Endothelial cell of hepatic sinusoid (primary cell): Measurements from ENCODE around the gene CSNK1G2.

Experiments used
- in situ Hi-C: cut with HindIII; loops from 2 replicates; pipeline ENCODE4 v1.10.0; 2017; ENCODE audit warnings: low sequenced_read_pairs

Gene CSNK1G2

DNA sequence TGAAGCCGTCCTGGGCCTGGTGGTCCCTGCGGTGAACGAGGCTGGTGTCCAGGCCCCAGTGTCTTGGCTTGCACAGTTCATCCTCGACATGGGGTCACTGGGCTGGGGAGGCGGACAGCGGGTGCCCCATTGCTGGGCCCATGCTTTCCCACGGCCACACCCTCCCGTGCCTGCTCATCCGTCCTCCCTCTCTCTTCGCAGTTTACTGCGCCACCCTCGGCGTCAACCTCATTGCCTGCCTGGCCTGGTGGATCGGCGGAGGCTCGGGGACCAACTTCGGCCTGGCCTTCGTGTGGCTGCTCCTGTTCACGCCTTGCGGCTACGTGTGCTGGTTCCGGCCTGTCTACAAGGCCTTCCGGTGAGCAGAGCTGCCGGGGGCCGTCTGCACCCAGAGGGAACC is 23.0 kb upstream of the CSNK1G2 start:
- in situ Hi-C loops: no loop called here

DNA sequence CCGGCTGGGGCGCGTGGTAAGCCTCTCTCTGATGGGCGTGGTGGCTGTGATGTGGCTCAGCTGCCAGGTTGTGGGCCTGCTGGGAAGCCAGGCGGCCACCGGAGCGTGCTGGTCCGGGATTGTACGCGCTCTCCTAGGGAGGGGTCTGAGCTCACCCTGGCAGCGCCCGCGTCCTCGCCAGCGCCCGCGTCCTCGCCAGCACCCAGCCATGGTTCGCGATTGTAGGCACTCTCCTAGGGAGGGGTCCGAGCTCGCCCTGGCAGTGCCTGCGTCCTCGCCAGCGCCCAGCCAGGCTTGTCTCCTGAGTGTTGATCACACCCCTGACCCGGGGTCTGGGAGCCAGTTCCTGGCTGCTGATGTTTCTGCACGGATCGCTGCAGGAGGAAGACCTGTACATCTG is 22.0 kb upstream of the CSNK1G2 start:
- in situ Hi-C loops: no loop called here

DNA sequence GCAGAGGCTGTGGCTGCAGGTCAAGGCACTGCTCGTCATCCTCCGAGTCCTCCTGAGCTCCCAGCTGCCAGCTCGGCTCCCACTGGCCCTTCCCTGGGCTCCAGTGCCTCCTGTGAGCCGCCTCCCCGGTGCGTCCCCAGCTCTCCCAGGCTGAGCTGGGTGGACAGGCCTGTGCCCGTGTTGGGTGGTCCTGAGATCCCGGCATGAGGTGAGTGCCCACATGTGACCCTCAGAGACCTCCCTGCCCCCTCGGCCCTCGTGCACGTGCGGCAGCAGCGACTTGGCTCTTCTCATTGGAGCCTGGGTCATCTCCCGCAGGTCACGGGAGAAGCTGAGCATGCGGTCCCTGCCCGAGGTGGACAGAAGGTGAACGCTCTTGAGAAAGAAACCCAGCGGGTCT is 20.3 kb upstream of the CSNK1G2 start:
- in situ Hi-C loops: no loop called here

DNA sequence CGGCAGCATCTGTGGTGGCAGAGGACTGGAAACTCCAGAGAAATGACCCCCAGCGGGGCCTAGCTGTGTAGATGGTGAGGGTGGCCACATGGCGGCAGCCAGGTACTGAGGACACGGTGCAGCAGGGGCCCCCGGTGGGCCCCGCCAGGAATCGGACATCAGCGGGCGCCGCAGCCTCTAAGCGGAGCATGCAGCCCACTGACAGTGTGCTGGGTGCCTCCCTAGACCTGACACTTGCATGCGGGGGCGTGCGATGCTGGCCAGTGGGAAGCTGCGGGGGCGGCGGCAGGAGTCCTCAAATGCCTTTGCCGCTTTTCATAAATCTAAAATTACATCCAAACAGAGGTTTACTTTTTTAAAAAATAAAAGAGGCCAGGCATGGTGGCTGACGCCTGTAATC is 19.6 kb upstream of the CSNK1G2 start:
- in situ Hi-C loops: no loop called here

DNA sequence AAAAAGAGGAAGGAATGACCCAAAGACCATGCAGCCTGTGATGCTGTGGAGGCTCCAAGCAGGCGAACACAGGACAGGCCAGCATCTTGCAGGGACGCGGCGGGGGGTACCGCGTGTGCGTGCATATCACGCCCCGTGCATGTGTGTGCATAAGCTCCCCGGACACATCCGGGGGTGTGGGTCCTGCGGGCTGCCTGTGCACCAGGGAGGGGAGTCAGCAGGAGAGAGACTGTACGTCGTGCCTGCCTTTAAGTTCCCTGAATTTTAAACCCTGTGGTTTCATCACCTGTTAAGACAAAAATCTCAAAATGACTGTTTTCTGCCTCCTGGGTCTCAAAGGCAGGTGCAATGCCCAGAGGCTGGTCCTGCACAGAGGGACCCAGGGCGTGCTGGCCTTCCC is 19.1 kb upstream of the CSNK1G2 start:
- in situ Hi-C loops: no loop called here

DNA sequence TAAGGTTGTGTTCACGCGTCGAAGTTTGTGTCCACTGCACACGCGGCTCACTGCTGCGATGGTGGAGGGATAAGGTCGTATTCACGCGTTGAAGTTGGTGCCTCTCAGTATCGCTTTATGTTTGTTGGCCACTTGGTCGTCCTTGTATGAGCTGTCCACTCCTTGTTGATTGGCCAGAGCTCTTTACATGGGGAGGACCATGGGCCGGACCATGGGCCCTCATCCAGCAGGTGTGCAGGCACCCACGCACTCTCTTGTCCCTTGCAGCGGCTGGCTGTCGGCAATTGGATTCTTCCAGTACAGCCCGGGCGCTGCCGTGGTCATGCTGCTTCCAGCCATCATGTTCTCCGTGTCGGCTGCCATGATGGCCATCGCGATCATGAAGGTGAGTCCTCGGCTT is 18.2 kb upstream of the CSNK1G2 start:
- in situ Hi-C loops: no loop called here

DNA sequence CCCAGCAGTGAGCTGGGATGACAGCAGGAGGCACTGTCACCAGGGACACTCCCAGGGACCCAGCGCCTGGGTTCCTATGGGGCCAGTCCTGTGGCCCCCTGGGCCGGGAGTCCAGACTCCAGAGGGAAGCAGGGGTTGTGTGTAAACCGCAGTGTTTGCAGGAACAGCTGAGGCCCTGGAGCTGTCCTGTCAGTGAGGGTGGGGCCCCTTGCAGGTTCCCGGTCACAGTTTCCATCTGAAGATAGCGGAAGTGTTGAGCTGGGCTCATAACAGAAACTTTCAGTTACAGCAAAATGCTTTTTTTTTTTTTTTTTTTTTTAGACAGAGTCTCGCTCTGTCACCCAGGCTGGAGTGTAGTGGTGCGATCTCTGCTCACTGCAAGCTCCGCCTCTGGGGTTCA is 17.7 kb upstream of the CSNK1G2 start:
- in situ Hi-C loops: no loop called here

DNA sequence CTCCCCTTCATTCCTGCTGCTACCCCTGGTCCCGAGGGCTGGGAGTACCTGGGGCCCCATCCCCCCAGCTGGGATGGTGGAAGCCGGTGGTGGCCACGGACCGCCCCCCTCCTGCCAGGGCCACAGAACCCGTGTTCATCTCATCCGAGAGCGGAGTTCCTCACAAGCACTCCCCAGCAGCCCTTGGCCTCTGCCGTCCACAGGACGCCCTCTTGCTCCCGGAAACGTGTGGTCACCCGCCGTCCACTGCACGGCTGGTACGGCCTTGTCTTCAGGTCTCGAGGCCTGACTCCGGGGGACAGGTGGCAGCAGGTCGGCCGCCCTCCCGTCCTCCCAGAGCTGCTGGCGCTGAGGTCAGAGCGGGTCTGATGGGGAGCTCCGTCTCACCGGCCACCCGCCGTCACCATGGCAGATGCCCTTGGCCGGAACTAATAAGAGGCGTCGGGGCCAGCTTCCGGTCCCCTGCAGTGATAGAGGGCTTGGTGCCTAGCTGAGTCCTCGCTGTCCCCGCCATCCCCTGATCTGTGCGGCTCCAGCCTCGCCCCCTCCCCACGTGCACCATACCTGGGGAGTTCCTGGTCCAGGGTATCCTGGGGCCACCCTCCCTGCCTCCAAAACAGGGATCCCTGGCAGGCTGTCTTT is 16.5 kb upstream of the CSNK1G2 start:
- in situ Hi-C loops: no loop called here

DNA sequence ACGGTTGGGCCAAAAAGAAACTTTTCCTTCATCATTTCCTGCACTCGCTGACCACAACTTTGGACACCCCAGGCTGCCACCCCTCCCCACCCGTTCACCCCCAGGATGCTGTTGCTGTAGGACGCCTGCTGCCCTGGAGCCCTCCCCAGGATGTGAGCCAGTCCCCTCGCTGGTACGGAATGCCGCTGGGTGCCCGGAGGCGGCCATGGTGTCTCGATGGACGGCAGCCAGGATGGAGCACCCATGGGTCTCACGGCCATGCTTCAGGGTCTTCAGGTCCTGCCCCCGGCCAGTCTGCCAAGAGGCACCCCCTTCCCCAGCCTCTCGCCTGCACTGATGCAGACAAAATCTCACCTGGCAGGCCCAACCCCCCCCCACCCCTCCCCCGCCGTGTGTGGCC is 15.4 kb upstream of the CSNK1G2 start:
- in situ Hi-C loops: no loop called here

DNA sequence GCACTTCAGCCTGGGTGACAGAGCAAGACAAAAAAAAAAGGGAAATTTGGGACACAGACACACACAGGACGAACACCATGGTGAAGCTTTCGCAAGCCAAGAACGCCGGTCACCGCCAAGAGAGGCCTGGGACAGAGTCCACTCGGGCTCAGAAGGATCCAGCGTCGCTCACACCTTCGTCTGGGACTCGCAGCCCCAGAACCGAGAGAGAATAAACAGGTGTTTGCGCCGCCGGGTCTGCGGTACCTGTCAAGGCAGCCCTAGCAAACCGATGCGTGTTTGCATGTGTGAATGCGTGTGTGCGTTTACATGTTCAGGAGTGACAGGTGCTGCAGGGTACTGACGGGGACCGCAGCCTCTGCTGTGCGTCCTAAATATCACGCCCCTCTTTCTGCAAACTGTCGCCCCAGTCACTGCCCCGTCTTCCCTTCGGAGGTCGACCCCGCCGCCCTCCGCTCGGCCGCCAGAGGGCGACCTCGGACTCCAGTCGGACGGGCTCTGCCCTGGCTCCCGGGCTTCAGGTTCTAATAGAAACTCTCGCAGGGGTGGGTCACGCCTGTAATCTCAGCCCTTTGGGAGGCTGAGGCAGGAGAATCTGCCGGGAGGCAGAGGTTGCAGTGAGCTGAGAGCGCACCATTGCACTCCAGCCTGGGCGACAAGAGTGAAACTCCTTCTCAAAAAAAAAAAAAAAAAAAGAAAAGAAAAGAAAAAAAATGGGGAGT is 11.8 kb upstream of the CSNK1G2 start:
- in situ Hi-C loops: no loop called here

DNA sequence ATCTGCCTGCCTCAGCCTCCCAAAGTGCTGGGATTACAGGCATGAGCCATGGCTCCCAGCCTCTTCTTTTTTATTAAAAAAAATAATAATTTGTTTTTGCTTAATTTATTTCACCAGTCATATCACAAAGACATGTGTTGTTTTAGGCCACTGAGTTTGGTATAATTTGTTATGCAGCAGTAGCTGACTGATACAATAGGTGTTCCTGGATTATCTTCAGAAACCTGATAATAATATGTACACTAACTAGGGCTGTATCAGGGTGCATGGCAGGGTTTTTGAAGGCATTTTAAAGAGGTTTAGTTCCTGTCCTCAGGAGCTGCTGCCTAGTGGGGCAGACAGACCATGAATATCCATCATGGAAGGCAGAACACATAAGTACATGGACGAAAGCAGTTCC is 9.5 kb upstream of the CSNK1G2 start:
- in situ Hi-C loops: no loop called here

DNA sequence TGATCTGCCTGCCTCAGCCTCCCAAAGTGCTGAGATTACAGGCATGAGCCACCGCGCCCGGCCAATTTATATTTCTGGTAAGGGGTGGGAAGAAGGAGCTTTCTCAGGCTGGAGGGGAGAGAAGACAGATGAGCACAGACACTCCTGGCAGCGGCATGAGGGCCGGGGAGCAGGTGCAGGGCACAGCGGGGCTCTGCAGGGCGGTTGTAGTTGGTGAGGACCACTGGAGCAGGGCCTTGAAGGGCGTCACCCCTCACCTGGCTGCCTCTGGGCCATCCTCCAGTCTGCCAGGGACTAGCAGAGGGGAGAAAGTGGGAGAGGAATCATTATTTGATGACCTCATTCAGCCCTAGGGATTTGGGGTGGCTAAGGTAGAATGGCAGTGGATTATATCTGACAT is 8.6 kb upstream of the CSNK1G2 start:
- in situ Hi-C loops: no loop called here

DNA sequence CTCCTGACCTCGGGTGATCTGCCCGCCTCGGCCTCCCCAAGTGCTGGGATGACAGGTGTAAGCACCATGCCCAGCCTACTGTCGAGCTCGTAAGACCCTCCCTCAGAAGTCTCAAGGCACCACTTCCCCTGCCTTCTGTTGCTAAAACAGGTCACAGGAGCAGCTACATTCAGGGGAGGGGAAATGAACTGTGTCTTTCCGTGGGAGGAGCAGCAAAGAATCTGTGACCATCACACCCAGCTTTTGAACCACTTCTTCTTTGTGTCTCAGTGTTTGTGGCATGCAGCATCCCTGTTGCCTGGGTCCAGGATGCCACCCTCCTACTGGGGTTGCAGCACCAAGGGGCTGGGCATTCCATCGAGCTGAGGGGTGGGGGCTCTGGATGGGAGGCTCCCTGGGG is 7.7 kb upstream of the CSNK1G2 start:
- in situ Hi-C loops: no loop called here

DNA sequence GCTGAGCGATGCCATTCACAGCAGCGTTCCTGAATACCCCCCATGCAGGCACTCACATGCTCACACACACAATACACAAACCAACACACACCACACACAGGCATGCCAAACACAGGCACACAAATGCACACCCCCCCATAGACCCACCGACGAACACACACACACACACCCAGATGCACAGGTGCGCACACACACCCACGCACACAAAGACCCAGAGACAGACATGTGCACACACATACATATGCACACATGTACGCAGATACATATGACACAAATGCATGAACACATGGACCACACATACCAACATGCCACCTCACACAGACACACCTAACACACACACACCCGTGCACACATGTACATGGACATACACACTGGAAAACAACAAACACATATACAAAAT is 7.0 kb upstream of the CSNK1G2 start:
- in situ Hi-C loops: no loop called here

DNA sequence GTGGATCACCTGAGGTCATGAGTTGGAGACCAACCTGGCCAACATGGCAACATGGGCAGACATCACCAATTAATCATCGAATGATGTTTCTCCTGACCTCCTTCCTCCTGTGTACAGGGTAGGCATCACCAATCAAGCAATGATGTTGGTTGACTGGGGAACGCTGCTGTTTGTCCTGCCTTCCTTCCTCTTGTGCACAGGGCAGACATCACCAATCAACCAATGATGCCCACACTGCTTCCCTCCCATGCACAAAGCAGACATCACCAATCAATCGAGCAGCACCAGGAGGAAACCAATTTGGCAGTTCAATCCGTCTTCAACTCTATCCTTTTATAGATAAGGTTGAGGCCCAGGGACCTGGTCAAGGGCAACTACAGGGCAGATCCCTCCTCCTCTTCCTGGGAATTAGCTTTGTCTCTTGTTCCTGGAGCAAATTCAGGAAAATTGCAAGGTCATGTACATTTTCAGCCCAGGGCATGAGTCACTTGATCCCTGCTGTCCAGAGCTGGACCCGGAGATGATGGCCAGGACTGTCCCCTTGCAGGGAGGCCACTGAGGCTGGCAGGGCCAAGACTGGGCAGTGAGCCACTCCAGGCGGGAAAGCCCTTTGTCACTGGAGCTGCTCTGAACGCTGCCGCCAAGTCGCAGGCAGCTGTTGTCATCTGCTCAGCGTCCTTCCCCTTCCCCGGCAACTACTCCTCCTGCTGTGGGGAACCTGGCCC is 5.3 kb upstream of the CSNK1G2 start:
- in situ Hi-C loops: loop anchor here (5.0 kb wide), 3 partner anchors 57 to 147 kb away; partner anchors contain the start of gene BTBD2

DNA sequence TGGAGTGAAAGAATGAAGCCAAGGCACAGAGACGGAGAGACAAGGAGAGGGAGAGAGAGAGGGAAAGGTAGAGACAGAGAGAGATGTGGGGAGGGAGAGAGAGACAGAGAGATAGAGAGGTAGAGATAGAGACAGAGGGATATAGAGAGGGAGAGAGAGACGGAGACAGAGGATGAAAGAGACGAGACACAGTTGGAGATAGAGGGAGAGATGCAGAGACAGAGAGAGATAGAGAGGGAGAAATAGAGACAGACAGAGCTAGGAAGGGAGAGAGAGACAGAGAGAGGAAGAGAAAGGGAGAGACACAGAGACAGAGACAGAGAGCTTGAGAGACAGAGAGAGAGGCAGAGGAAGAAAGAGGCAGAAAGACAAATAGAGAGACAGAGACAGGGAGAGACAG is 4.5 kb upstream of the CSNK1G2 start:
- in situ Hi-C loops: loop anchor here (5.0 kb wide), 3 partner anchors 56 to 146 kb away; partner anchors contain the start of gene BTBD2

DNA sequence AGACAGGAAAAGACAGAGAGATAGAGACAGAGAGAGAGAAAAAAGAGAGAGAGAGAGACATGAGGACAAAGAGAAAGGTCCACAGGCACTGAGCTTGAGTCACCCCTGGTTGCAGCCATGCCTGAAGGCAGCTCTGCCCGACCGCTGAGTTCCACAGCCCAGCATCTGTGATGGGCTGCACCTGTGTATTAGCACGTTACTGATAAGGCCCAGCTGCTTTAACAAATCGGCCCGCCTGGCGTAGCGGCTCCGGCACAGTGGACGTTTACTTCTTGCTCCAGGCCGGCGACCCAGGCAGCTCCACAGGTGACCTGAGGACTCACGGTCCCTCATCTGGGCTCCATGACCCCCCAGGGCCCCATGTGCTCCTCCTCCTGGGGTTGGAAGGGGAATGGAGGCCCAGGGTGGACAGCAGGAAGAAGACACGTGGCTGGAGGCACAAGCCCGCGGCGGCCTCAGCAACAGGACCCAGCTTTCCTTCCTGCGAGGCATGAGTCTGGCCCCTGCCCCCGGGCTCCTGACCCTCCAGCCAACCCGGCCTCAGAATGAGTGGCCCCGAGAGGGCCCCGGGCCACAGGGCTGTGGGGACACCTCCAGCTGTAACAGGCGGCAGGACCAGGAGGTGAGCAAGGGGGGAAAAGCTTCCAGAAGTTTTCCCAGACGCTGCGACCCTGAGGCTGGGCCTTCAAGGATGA is 3.9 kb upstream of the CSNK1G2 start:
- in situ Hi-C loops: loop anchor here (5.0 kb wide), 3 partner anchors 55 to 145 kb away; partner anchors contain the start of gene BTBD2

DNA sequence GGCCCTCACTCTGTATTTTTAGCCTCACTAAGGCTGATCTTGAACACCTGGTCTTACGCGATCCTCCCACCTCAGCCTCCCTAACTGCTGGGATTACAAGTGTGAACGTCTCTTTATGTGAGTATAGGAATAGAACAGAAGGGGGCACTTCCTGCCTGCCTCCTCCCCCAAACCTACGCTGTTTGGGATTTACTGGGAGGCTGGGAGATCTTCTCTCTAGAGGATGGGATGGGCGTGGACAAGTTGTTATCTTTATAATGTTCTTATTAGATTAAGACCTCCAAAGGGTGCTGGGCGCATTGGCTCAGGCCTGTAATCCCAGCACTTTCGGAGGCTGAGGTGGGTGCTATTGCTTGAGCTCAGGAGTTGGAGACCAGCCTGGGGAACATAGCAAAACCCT is 2.9 kb upstream of the CSNK1G2 start:
- in situ Hi-C loops: loop anchor here (5.0 kb wide), 3 partner anchors 54 to 144 kb away; partner anchors contain the start of gene BTBD2

DNA sequence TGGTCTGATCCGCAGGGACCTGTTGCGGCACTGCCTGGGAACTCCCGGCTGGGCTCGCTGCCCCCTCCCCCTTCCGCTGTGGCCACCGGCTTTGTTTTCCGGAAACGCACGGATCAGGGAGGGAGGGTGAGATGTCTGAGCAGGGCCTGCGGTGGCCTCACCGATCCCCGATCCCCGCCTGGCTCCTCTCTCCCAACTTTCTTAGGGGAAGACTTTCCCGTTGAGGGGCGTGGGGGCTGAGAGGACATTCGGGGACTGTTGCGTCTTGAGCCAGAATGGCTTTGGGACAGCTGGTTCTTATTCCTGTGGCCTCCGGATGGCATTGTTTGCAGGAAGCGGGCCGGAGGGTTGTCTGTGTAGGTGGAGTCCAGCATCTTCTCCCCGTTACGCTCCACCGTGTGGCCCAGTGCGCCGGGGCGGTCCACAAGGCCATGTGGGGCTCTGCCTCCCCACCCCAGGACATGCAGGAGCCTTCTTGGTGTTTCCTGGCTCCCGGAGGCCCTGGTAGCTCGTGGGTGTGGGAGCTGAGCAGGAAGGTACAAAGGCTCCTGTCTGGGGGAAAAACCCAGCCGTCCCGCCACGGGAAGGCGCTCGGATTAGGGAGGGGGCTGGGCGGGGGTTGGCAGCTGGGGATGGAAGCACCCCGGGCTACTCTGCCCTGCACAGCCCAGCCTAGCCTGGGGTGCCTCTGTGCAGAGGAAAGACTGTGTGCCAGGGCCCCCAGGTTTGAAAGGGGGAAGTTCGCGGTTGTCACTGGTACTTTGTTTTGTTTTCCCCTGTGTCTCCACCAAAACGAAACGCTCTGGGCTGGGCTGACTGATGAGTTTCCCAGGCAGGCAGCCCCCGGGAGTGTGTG is 1.3 kb downstream of the CSNK1G2 start:
- in situ Hi-C loops: no loop called here

DNA sequence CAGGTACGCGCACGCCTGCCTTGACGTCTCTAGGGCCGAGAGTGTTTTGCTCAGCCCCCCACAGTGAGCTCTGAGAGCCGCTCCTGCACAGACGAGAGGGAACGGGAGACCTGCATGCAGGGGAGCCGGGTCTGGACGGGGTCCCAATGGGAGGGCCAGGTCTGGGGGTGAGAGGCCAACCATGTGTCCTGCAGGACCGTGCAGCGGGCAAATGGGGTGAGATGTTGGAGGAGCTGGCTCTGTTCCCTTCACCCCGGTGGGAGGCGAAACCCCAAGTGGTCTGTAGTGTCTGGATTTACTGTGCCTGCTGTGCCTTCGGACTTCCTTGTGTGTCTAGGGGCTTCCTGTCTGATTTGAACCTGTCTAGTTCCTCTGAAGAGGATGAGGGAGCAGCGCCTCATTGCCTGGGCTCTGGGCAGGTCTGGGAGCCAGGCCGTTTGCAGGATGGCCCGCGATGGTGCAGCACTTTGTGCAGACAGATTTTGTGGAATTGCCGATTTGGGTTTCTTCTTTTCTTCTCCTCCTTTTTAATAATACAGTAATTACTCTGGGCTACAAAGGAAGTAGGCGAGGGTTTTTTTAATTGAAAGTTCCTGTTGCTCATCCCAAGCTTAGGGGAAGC is 2.1 kb downstream of the CSNK1G2 start:
- in situ Hi-C loops: no loop called here
